ENCODE results near the gene RTCA. TPM values are rescaled to one million over a fixed set of nuclear protein-coding genes. Genes with fewer than 3 reads are reported as not detected.
"Not testable (repeated sequence)": the region's sequence is repeated elsewhere in the genome, so short reads cannot be mapped to it uniquely, and the experiment has no call there.

Gene RTCA
- polyA plus RNA-seq, 1 donor = 47.8 TPM

- WGBS (ENCODE audit: insufficient coverage, low lambda C conversion rate) = 100% methylated on average over 1 of the region's 4 CpGs
- not testable (repeated sequence) for DNase-seq; H3K4me1 ChIP-seq (ENCODE audit: control insufficient read depth, insufficient read depth, low read length); H3K27ac ChIP-seq (ENCODE audit: low read length); H3K27me3 ChIP-seq (ENCODE audit: control insufficient read depth, insufficient read depth, low read length); H3K4me3 ChIP-seq (ENCODE audit: low read length); H3K9me3 ChIP-seq (ENCODE audit: control insufficient read depth, low read depth, low read length)
- peaks cover 40% of the 10 kb centered on the region for H3K36me3 ChIP-seq (ENCODE audit: control insufficient read depth, insufficient read depth, low read length)
Observed at GRCh38 chr1:100233566-100233965, 32.5 kb upstream of the RTCA start.

- DNase-seq = no peak
- WGBS (ENCODE audit: insufficient coverage, low lambda C conversion rate) = no CpG with 5 or more reads among the region's 1 CpG
- no peaks in the 10 kb centered on the region for H3K27me3 ChIP-seq (ENCODE audit: control insufficient read depth, insufficient read depth, low read length)
- H3K4me3 ChIP-seq (ENCODE audit: low read length) = no peak overlapping the region
- no peak overlapping the region for H3K27ac ChIP-seq (ENCODE audit: low read length)
- H3K36me3 ChIP-seq (ENCODE audit: control insufficient read depth, insufficient read depth, low read length) = peaks cover 44% of the 10 kb centered on the region
- no peaks in the 10 kb centered on the region for H3K9me3 ChIP-seq (ENCODE audit: control insufficient read depth, low read depth, low read length)
- H3K4me1 ChIP-seq (ENCODE audit: control insufficient read depth, insufficient read depth, low read length) = no peaks in the 10 kb centered on the region
Observed at GRCh38 chr1:100234432-100234831, 31.6 kb upstream of the RTCA start.

GRCh38 chr1:100237091-100237490 is 28.9 kb upstream of the RTCA start:
- Histone ChIP-seq H3K27ac (ENCODE audit: low read length) (no peak overlapping the region), H3K36me3 (ENCODE audit: control insufficient read depth, insufficient read depth, low read length) (peaks cover 34% of the 10 kb centered on the region), H3K4me3 (ENCODE audit: low read length) (no peak overlapping the region), H3K27me3 (ENCODE audit: control insufficient read depth, insufficient read depth, low read length) (no peaks in the 10 kb centered on the region), H3K4me1 (ENCODE audit: control insufficient read depth, insufficient read depth, low read length) (no peaks in the 10 kb centered on the region), H3K9me3 (ENCODE audit: control insufficient read depth, low read depth, low read length) (no peaks in the 10 kb centered on the region)
- WGBS (ENCODE audit: insufficient coverage, low lambda C conversion rate) = no CpG with 5 or more reads among the region's 3 CpGs
- no peak for DNase-seq

- H3K27ac ChIP-seq (ENCODE audit: low read length) = no peak overlapping the region
- no peaks in the 10 kb centered on the region for H3K4me1 ChIP-seq (ENCODE audit: control insufficient read depth, insufficient read depth, low read length)
- H3K27me3 ChIP-seq (ENCODE audit: control insufficient read depth, insufficient read depth, low read length) = no peaks in the 10 kb centered on the region
- peaks cover 25% of the 10 kb centered on the region for H3K36me3 ChIP-seq (ENCODE audit: control insufficient read depth, insufficient read depth, low read length)
- DNase-seq = no peak
- no peak overlapping the region for H3K4me3 ChIP-seq (ENCODE audit: low read length)
- no peaks in the 10 kb centered on the region for H3K9me3 ChIP-seq (ENCODE audit: control insufficient read depth, low read depth, low read length)
Observed at GRCh38 chr1:100239961-100240360, 26.1 kb upstream of the RTCA start.

GRCh38 chr1:100240631-100241030 is 25.4 kb upstream of the RTCA start:
- Histone ChIP-seq H3K27me3 (ENCODE audit: control insufficient read depth, insufficient read depth, low read length) (no peaks in the 10 kb centered on the region), H3K27ac (ENCODE audit: low read length) (no peak overlapping the region), H3K9me3 (ENCODE audit: control insufficient read depth, low read depth, low read length) (no peaks in the 10 kb centered on the region), H3K36me3 (ENCODE audit: control insufficient read depth, insufficient read depth, low read length) (peaks cover 25% of the 10 kb centered on the region), H3K4me3 (ENCODE audit: low read length) (no peak overlapping the region), H3K4me1 (ENCODE audit: control insufficient read depth, insufficient read depth, low read length) (no peaks in the 10 kb centered on the region)
- no peak for DNase-seq
- WGBS (ENCODE audit: insufficient coverage, low lambda C conversion rate) = 96% methylated on average over 3 of the region's 4 CpGs

GRCh38 chr1:100246738-100247137 is 19.3 kb upstream of the RTCA start:
- H3K36me3 ChIP-seq (ENCODE audit: control insufficient read depth, insufficient read depth, low read length) = peaks cover 3% of the 10 kb centered on the region
- no peaks in the 10 kb centered on the region for H3K9me3 ChIP-seq (ENCODE audit: control insufficient read depth, low read depth, low read length)
- H3K27ac ChIP-seq (ENCODE audit: low read length) = no peak overlapping the region
- H3K4me3 ChIP-seq (ENCODE audit: low read length) = no peak overlapping the region
- H3K4me1 ChIP-seq (ENCODE audit: control insufficient read depth, insufficient read depth, low read length) = peaks cover 9% of the 10 kb centered on the region
- no peaks in the 10 kb centered on the region for H3K27me3 ChIP-seq (ENCODE audit: control insufficient read depth, insufficient read depth, low read length)
- WGBS (ENCODE audit: insufficient coverage, low lambda C conversion rate) = 39% methylated on average over 2 of the region's 4 CpGs
- DNase-seq = peak; percentile 24 to 42

GRCh38 chr1:100249155-100249536 is 16.9 kb upstream of the RTCA start:
- Histone ChIP-seq H3K4me3 (ENCODE audit: low read length) (peak overlapping the region; percentile 96), H3K27ac (ENCODE audit: low read length) (peak overlapping the region; percentile 78), H3K9me3 (ENCODE audit: control insufficient read depth, low read depth, low read length) (no peaks in the 10 kb centered on the region), H3K27me3 (ENCODE audit: control insufficient read depth, insufficient read depth, low read length) (peaks cover 6% of the 10 kb centered on the region), H3K4me1 (ENCODE audit: control insufficient read depth, insufficient read depth, low read length) (peaks cover 9% of the 10 kb centered on the region), H3K36me3 (ENCODE audit: control insufficient read depth, insufficient read depth, low read length) (no peaks in the 10 kb centered on the region)
- WGBS (ENCODE audit: insufficient coverage, low lambda C conversion rate) = no CpG with 5 or more reads among the region's 12 CpGs
- peak in 1 of 2 donors; percentile 15 for DNase-seq

GRCh38 chr1:100249537-100250257 is 16.3 kb upstream of the RTCA start, which contains the start of gene DBT:
Gene DBT, minus strand, starts transcription at chr1:100249834. Its CDS starts 14 bp downstream, at chr1:100249820.
- Histone ChIP-seq H3K9me3 (ENCODE audit: control insufficient read depth, low read depth, low read length) (no peaks in the 10 kb centered on the region), H3K27ac (ENCODE audit: low read length) (peak within 1 kb of the TSS; percentile 78), H3K27me3 (ENCODE audit: control insufficient read depth, insufficient read depth, low read length) (peaks cover 6% of the 10 kb centered on the region), H3K36me3 (ENCODE audit: control insufficient read depth, insufficient read depth, low read length) (no peaks in the 10 kb centered on the region), H3K4me1 (ENCODE audit: control insufficient read depth, insufficient read depth, low read length) (peaks cover 9% of the 10 kb centered on the region), H3K4me3 (ENCODE audit: low read length) (peak within 1 kb of the TSS; percentile 96)
- peak; percentile 91 to 95 for DNase-seq
- WGBS (ENCODE audit: insufficient coverage, low lambda C conversion rate) = 0% methylated on average over 3 of the region's 31 CpGs

- Histone ChIP-seq H3K27me3 (ENCODE audit: control insufficient read depth, insufficient read depth, low read length) (peaks cover 10% of the 10 kb centered on the region), H3K4me3 (ENCODE audit: low read length) (peak overlapping the region; percentile 96), H3K27ac (ENCODE audit: low read length) (no peak overlapping the region), H3K9me3 (ENCODE audit: control insufficient read depth, low read depth, low read length) (no peaks in the 10 kb centered on the region), H3K36me3 (ENCODE audit: control insufficient read depth, insufficient read depth, low read length) (no peaks in the 10 kb centered on the region), H3K4me1 (ENCODE audit: control insufficient read depth, insufficient read depth, low read length) (peaks cover 9% of the 10 kb centered on the region)
- no peak for DNase-seq
- WGBS (ENCODE audit: insufficient coverage, low lambda C conversion rate) = 0% methylated on average over 1 of the region's 1 CpG
Observed at GRCh38 chr1:100250264-100250663, 15.8 kb upstream of the RTCA start.

GRCh38 chr1:100250807-100251206 is 15.2 kb upstream of the RTCA start:
- H3K27ac ChIP-seq (ENCODE audit: low read length) = no peak overlapping the region
- no CpG with 5 or more reads among the region's 3 CpGs for WGBS (ENCODE audit: insufficient coverage, low lambda C conversion rate)
- H3K27me3 ChIP-seq (ENCODE audit: control insufficient read depth, insufficient read depth, low read length) = peaks cover 13% of the 10 kb centered on the region
- H3K9me3 ChIP-seq (ENCODE audit: control insufficient read depth, low read depth, low read length) = no peaks in the 10 kb centered on the region
- peaks cover 9% of the 10 kb centered on the region for H3K4me1 ChIP-seq (ENCODE audit: control insufficient read depth, insufficient read depth, low read length)
- H3K4me3 ChIP-seq (ENCODE audit: low read length) = no peak overlapping the region
- no peaks in the 10 kb centered on the region for H3K36me3 ChIP-seq (ENCODE audit: control insufficient read depth, insufficient read depth, low read length)
- no peak for DNase-seq

- Histone ChIP-seq H3K4me1 (ENCODE audit: control insufficient read depth, insufficient read depth, low read length) (peaks cover 5% of the 10 kb centered on the region), H3K27me3 (ENCODE audit: control insufficient read depth, insufficient read depth, low read length) (peaks cover 13% of the 10 kb centered on the region), H3K9me3 (ENCODE audit: control insufficient read depth, low read depth, low read length) (no peaks in the 10 kb centered on the region), H3K36me3 (ENCODE audit: control insufficient read depth, insufficient read depth, low read length) (no peaks in the 10 kb centered on the region), H3K27ac (ENCODE audit: low read length) (no peak overlapping the region), H3K4me3 (ENCODE audit: low read length) (no peak overlapping the region)
- WGBS (ENCODE audit: insufficient coverage, low lambda C conversion rate) = 60% methylated on average over 1 of the region's 4 CpGs
- no peak for DNase-seq
Observed at GRCh38 chr1:100252901-100253300, 13.1 kb upstream of the RTCA start.

Measured in large intestine (tissue), 3 donors.